GM12891 (cell line): ENCODE results near the gene TMEM86A.

ENCODE experiments used
- PAX5 ChIP-seq: IDR thresholded peaks from 2 replicates; pipeline ENCODE4 v1.6.1; 2011; ENCODE audit warnings: low read length, moderate library complexity, mild to moderate bottlenecking; ENCODE audit not compliant: insufficient read depth, severe bottlenecking
- POLR2A ChIP-seq: IDR thresholded peaks from 2 replicates; pipeline ENCODE4 v1.6.1; 2011; ENCODE audit warnings: low read depth, low read length, control low read depth
- POLR2AphosphoS5 ChIP-seq: IDR thresholded peaks from 2 replicates; pipeline ENCODE4 v1.6.1; 2011; ENCODE audit warnings: low read depth, low read length, control low read depth
- POU2F2 ChIP-seq: IDR thresholded peaks from 2 replicates; pipeline ENCODE4 v1.6.1; 2011; ENCODE audit warnings: low read depth, mild to moderate bottlenecking, control low read depth, low read length, moderate library complexity
- SPI1 ChIP-seq: IDR thresholded peaks from 2 replicates; pipeline ENCODE4 v1.6.1; 2011; ENCODE audit warnings: low read depth, low read length, control low read depth
- TAF1 ChIP-seq: IDR thresholded peaks from 2 replicates; pipeline ENCODE4 v1.6.1; 2011; ENCODE audit warnings: low read depth, low read length, control low read depth

GRCh38 chr11:18701614-18702216, 3.1 kb downstream of the TMEM86A start:
- no peak for TF ChIP-seq SPI1
- no peak for TF ChIP-seq POLR2A
- no peak for TF ChIP-seq TAF1
- no peak for TF ChIP-seq POU2F2
- no peak for TF ChIP-seq POLR2AphosphoS5
- TF ChIP-seq PAX5: no peak
